K562 (cell line): ENCODE data around the gene SLC22A23. TPM values are rescaled to one million over a fixed set of nuclear protein-coding genes. Genes with fewer than 3 reads are reported as not detected.
A peak's percentile ranks its signal among the peaks of the same experiment; 100 is the strongest.

ENCODE experiments used
- ATF2 ChIP-seq: sonication (generic); formaldehyde crosslinking; IDR thresholded peaks from 2 replicates; pipeline ENCODE4 v1.8.1; 2022; ENCODE audit warnings: missing genetic modification reagents
- BACH1 ChIP-seq: fragments of 200-800 bp; sonication (Bioruptor generic); IDR thresholded peaks from 2 replicates; pipeline ENCODE4 v1.6.1; 2016; ENCODE audit warnings: missing genetic modification characterization, missing compliant biosample characterization
- CBX5 ChIP-seq: IDR thresholded peaks from 2 replicates; pipeline ENCODE4 v1.6.1; 2014; ENCODE audit warnings: low read depth, borderline replicate concordance
- CHCHD3 ChIP-seq: fragments of 250-450 bp; sonication (Bioruptor Pico); IDR thresholded peaks from 2 replicates; pipeline ENCODE4 v2.1.2; 2022; ENCODE audit warnings: mild to moderate bottlenecking
- CUX1 ChIP-seq: fragments of 200-800 bp; sonication (Bioruptor generic); IDR thresholded peaks from 2 replicates; pipeline ENCODE4 v1.6.1; 2016; ENCODE audit warnings: missing genetic modification characterization, missing compliant biosample characterization
- FUS ChIP-seq: fragments of 200-400 bp; formaldehyde crosslinking; optimal IDR thresholded peaks from 2 replicates; pipeline ENCODE3; 2017; ENCODE audit warnings: low read depth, low read length
- HLTF ChIP-seq: fragments of 450-650 bp; IDR thresholded peaks from 2 replicates; pipeline ENCODE4 v1.6.1; 2016
- KDM4B ChIP-seq, 2 experiments: fragments of 450-650 bp in 1 of 2; sonication (generic) in 1 of 2; IDR thresholded peaks; 2 replicates each; pipeline ENCODE4 v1.6.1; 2016 to 2017; ENCODE audit warnings: borderline replicate concordance in 2 of 2, antibody characterized with exemption in 1 of 2, low read depth in 1 of 2, mild to moderate bottlenecking in 1 of 2
- LARP7 ChIP-seq: fragments of 450-650 bp; IDR thresholded peaks from 2 replicates; pipeline ENCODE4 v1.6.1; 2016
- MAFG ChIP-seq: fragments of 450-650 bp; conservative IDR thresholded peaks from 2 replicates; pipeline ENCODE4 v1.6.1; 2016; ENCODE audit warnings: missing genetic modification characterization, missing compliant biosample characterization
- MTA1 ChIP-seq: fragments of 450-650 bp; IDR thresholded peaks from 2 replicates; pipeline ENCODE4 v1.6.1; 2017; ENCODE audit warnings: borderline replicate concordance
- PHB2 ChIP-seq: fragments of 450-650 bp; IDR thresholded peaks from 2 replicates; pipeline ENCODE4 v1.6.1; 2017; ENCODE audit warnings: low read depth
- RCOR1 ChIP-seq, 2 experiments: IDR thresholded peaks; 2 replicates each; pipeline ENCODE4 v1.6.1; 2012; ENCODE audit warnings: low read depth in 2 of 2, low read length in 2 of 2, borderline replicate concordance in 1 of 2, improper control_type of control experiment in 1 of 2
- VEZF1 ChIP-seq: fragments of 200-800 bp; sonication (Bioruptor generic); IDR thresholded peaks from 2 replicates; pipeline ENCODE4 v1.6.1; 2017; ENCODE audit warnings: missing genetic modification characterization, missing compliant biosample characterization
- ZBED1 ChIP-seq: IDR thresholded peaks from 2 replicates; pipeline ENCODE4 v1.6.1; 2014
- ZBTB1 ChIP-seq: sonication (generic); formaldehyde crosslinking; IDR thresholded peaks from 2 replicates; pipeline ENCODE4 v1.8.1; 2023; ENCODE audit warnings: missing genetic modification reagents, low read depth, mild to moderate bottlenecking, borderline replicate concordance
- ZBTB7A ChIP-seq: IDR thresholded peaks from 2 replicates; pipeline ENCODE4 v1.6.1; 2011; ENCODE audit warnings: low read depth, mild to moderate bottlenecking, low read length, moderate library complexity, borderline replicate concordance; ENCODE audit not compliant: control insufficient read depth
- ZFP36 ChIP-seq: fragments of 150-350 bp; IDR thresholded peaks from 2 replicates; pipeline ENCODE4 v1.6.1; 2018; ENCODE audit warnings: low read length, low read depth; ENCODE audit not compliant: partially characterized antibody
- ZNF175 ChIP-seq: fragments of 200-800 bp; sonication (Bioruptor generic); IDR thresholded peaks from 2 replicates; pipeline ENCODE4 v1.6.1; 2016; ENCODE audit warnings: low read depth, mild to moderate bottlenecking, missing genetic modification characterization, missing compliant biosample characterization
- ZNF347 ChIP-seq: fragments of 450-650 bp; formaldehyde crosslinking; IDR thresholded peaks from 2 replicates; pipeline ENCODE4 v1.4.0; 2020; ENCODE audit warnings: low read depth, mild to moderate bottlenecking, moderate library complexity
- ZNF408 ChIP-seq: fragments of 250-450 bp; sonication (Bioruptor Pico); IDR thresholded peaks from 2 replicates; pipeline ENCODE4 v1.4.0; 2020; ENCODE audit warnings: low read depth, mild to moderate bottlenecking, moderate library complexity
- ZSCAN29 ChIP-seq: fragments of 450-650 bp; IDR thresholded peaks from 2 replicates; pipeline ENCODE4 v1.6.1; 2017
- polyA plus RNA-seq, 8 experiments: library from polyadenylated mRNA; depleted of rRNA in 4 of 8; stranded (reverse) in 5 of 8; unstranded in 3 of 8; fragments of >200 nt; fragmentation: Nextera tagmentation in 2 of 8; fragmentation: Illumina TruSeq in 1 of 8; extraction: Ambion mirVana in 2 of 8; extraction: Trizol in 1 of 8; gene quantifications; 2 replicates each; pipeline versions ENCODE4 v1.2.1 to v1.2.3, GENCODE V29; 2011 to 2014; ENCODE audit warnings: inconsistent platforms in 1 of 8, missing spikeins in 1 of 8
- total RNA-seq, 7 experiments: library from RNA; depleted of rRNA in 6 of 7; stranded (reverse); fragments of >200 nt in 6 of 7; fragmentation: Illumina TruSeq in 2 of 7; extraction: Trizol in 2 of 7; gene quantifications; 2 replicates each; pipeline versions ENCODE4 v1.2.1 to v1.2.3, GENCODE V29; 2011 to 2021; ENCODE audit warnings: low replicate concordance in 1 of 7

Gene SLC22A23
- total and polyA plus RNA-seq, 9 of the 15 experiments (the other 6 are each of a cell fraction or from before 2014, with no cell fraction given) = 0.30 to 8.7 (median 2.5) TPM

- no peak for TF ChIP-seq ZFP36
- peak; percentile 74; the same call in 1 of the 2 replicates for TF ChIP-seq CUX1 (CRISPR knock-in tag)
- no peak for TF ChIP-seq KDM4B (IDR thresholded peaks at IDR 0.05; ENCODE audit: borderline replicate concordance in 2 of 2, low read depth in 1 of 2)
- no peak for TF ChIP-seq ZNF408
- no peak for TF ChIP-seq LARP7
- no peak for TF ChIP-seq MAFG (tag)
- peak in 1 of 2 experiments; percentile 28; a peak in 1 of 4 replicates for TF ChIP-seq RCOR1 (IDR thresholded peaks at IDR 0.05; ENCODE audit: borderline replicate concordance in 1 of 2, low read depth in 2 of 2, low read length in 2 of 2)
- TF ChIP-seq VEZF1 (CRISPR knock-in tag) = peak; percentile 79
- TF ChIP-seq BACH1 = peak; percentile 55
- TF ChIP-seq MTA1 = peak; percentile 62
- no peak for TF ChIP-seq ZBED1
- TF ChIP-seq ATF2 (CRISPR knock-in tag) = no peak
- TF ChIP-seq ZSCAN29 = no peak
- no peak for TF ChIP-seq ZBTB1 (CRISPR knock-in tag)
- TF ChIP-seq CHCHD3 = no peak
- no peak for TF ChIP-seq CBX5
- TF ChIP-seq HLTF = no peak
- no peak for TF ChIP-seq ZBTB7A
- peak; percentile 80 for TF ChIP-seq ZNF175 (CRISPR knock-in tag)
- no peak for TF ChIP-seq ZNF347 (CRISPR knock-in tag)
- no peak for TF ChIP-seq FUS
- no peak for TF ChIP-seq PHB2
These were observed 119.1 kb downstream of the SLC22A23 start (continued) for GRCh38 chr6:3337521-3338350.
